GM12878 (cell line): ENCODE results near the gene CPO. TPM values are rescaled to one million over a fixed set of nuclear protein-coding genes. Genes with fewer than 3 reads are reported as not detected.

Experiments
- ATAC-seq: fragments of 200-7000 bp; cut with Tn5 transposase; 3 replicates; pipeline ENCODE4 v1.9.1; 2020; ENCODE audit warnings: mild to moderate bottlenecking, moderate library complexity
- BruUV-seq: library from RNA; stranded (reverse); fragments of 400-500 nt; replicated peaks from 2 replicates; lab custom pipeline; 2021; lab: Mats Ljungman, UMichigan
- CTCF ChIA-PET: fragments of 300-600 bp; sonication (Branson Sonifier 250); formaldehyde crosslinking; extraction: SDS; loops from one replicate; lab custom pipeline; 2021; ENCODE audit warnings: inconsistent platforms; lab: Yijun Ruan, JAX
- POLR2A ChIA-PET: fragments of 350-600 bp; formaldehyde crosslinking; extraction: SDS; loops from one replicate; lab custom pipeline; 2021; ENCODE audit warnings: inconsistent platforms; lab: Charles Lee
- RAD21 ChIA-PET: fragments of 300-600 bp; sonication (Branson Sonifier 250); formaldehyde crosslinking; loops from one replicate; lab custom pipeline; 2023; ENCODE audit warnings: antibody characterized with exemption; ENCODE audit not compliant: unreplicated experiment; lab: Charles Lee
- SMC1A ChIA-PET: fragments of 300-600 bp; sonication (Branson Sonifier 250); formaldehyde crosslinking; loops from one replicate; lab custom pipeline; 2023; ENCODE audit not compliant: unreplicated experiment, uncharacterized antibody; lab: Charles Lee
- DNase-seq: peaks from one replicate; pipeline ENCODE4 v3.0.0-alpha.2; 2011; ENCODE audit warnings: low read depth, low spot score
- FAIRE-seq: peaks from 3 replicates; lab custom pipeline; 2011; peaks lifted over from hg19 to GRCh38; lab: Jason Lieb, UNC
- H2AFZ ChIP-seq: 2 replicates; pipeline ENCODE4 v1.6.0; 2011; ENCODE audit warnings: low read depth, low read length, control low read depth; ENCODE audit not compliant: control insufficient read depth
- H3K27ac ChIP-seq: 2 replicates; pipeline ENCODE4 v1.5.1; 2011; ENCODE audit warnings: control low read depth; ENCODE audit not compliant: control insufficient read depth, insufficient read depth
- H3K27me3 ChIP-seq, 2 experiments: replicated peaks in 1 of 2; 2 replicates each; pipeline versions ENCODE4 v1.6.0 to v1.6.1; 2011; ENCODE audit warnings: low read length in 1 of 2; ENCODE audit not compliant: control insufficient read depth in 2 of 2, insufficient read depth in 2 of 2
- H3K36me3 ChIP-seq, 2 experiments: 2 replicates each; pipeline ENCODE4 v1.5.1; 2011; ENCODE audit warnings: low read length in 1 of 2; ENCODE audit not compliant: control insufficient read depth in 2 of 2, insufficient read depth in 2 of 2
- H3K4me1 ChIP-seq: 2 replicates; pipeline ENCODE4 v1.6.1; 2011; ENCODE audit warnings: mild to moderate bottlenecking, low read length, moderate library complexity, mixed read lengths; ENCODE audit not compliant: control insufficient read depth, insufficient read depth
- H3K4me2 ChIP-seq: 2 replicates; pipeline ENCODE4 v1.6.0; 2011; ENCODE audit warnings: control low read depth; ENCODE audit not compliant: control insufficient read depth, insufficient read depth
- H3K4me3 ChIP-seq: fragments of 200-600 bp; sonication (generic); 2 replicates; pipeline ENCODE4 v1.5.1; 2016
- H3K79me2 ChIP-seq: 2 replicates; pipeline ENCODE4 v1.6.0; 2011; ENCODE audit warnings: low read length; ENCODE audit not compliant: control insufficient read depth, insufficient read depth
- H3K9ac ChIP-seq: 2 replicates; pipeline ENCODE4 v1.8.0; 2011; ENCODE audit warnings: low read length, control low read depth, mixed read lengths; ENCODE audit not compliant: control insufficient read depth, insufficient read depth
- H3K9me3 ChIP-seq: replicated peaks from 3 replicates; pipeline ENCODE4 v1.5.1; 2011; ENCODE audit warnings: mild to moderate bottlenecking, low read length; ENCODE audit not compliant: control insufficient read depth, insufficient read depth
- H4K20me1 ChIP-seq: 2 replicates; pipeline ENCODE4 v1.6.0; 2011; ENCODE audit not compliant: control insufficient read depth, insufficient read depth
- POU2F2 ChIP-seq: IDR thresholded peaks from 3 replicates; pipeline ENCODE4 v1.6.1; 2011; ENCODE audit warnings: low read depth, mild to moderate bottlenecking, low read length, borderline replicate concordance
- RAD21 ChIP-seq: IDR thresholded peaks from 2 replicates; pipeline ENCODE4 v1.6.1; 2011; ENCODE audit warnings: mild to moderate bottlenecking, low read depth, low read length, moderate library complexity; ENCODE audit not compliant: insufficient read depth
- RUNX3 ChIP-seq: IDR thresholded peaks from 2 replicates; pipeline ENCODE4 v1.6.1; 2012; ENCODE audit warnings: low read length, inconsistent platforms
- SMC3 ChIP-seq: IDR thresholded peaks from 2 replicates; pipeline ENCODE4 v1.6.1; 2011; ENCODE audit warnings: low read length, improper control_type of control experiment, borderline replicate concordance
- YY1 ChIP-seq: IDR thresholded peaks from 2 replicates; pipeline ENCODE4 v1.6.1; 2011; ENCODE audit warnings: low read depth, mild to moderate bottlenecking, low read length
- WGBS: methylation state at CpG from one replicate; pipeline ENCODE4 v1.1.6; 2016; ENCODE audit warnings: low lambda C conversion rate; ENCODE audit not compliant: insufficient replicate concordance, insufficient coverage; ENCODE audit errors: missing lambda C conversion rate; 5-methylcytosine and 5-hydroxymethylcytosine counted together
- in situ Hi-C: fragments of 300-500 bp; cut with MboI; formaldehyde crosslinking; loops from 9 replicates; pipeline ENCODE4 v1.14.3; 2018; ENCODE audit warnings: mixed read lengths
- intact Hi-C: fragments of 100-400 bp; cut with micrococcal nuclease; formaldehyde crosslinking; loops from one replicate; pipeline ENCODE4 v1.14.2; 2022; ENCODE audit not compliant: unreplicated experiment
- polyA plus RNA-seq, 11 experiments: library from polyadenylated mRNA; depleted of rRNA in 4 of 11; unstranded in 6 of 11; stranded (reverse) in 5 of 11; fragments of >200 nt; fragmentation: Nextera tagmentation in 4 of 11; fragmentation: Illumina TruSeq in 1 of 11; extraction: Ambion mirVana in 4 of 11; extraction: Trizol in 1 of 11; gene quantifications; 1 replicate in 1 of 11; 2 replicates in 10 of 11; pipeline versions ENCODE4 v1.2.1 to v1.2.3, GENCODE V29; 2011 to 2016; ENCODE audit warnings: inconsistent platforms in 2 of 11, missing spikeins in 2 of 11, low read depth in 1 of 11
- total RNA-seq, 4 experiments: library from RNA; depleted of rRNA in 3 of 4; stranded (reverse); fragments of >200 nt in 3 of 4; fragmentation: Illumina TruSeq in 1 of 4; extraction: Trizol in 1 of 4; gene quantifications; 2 replicates each; pipeline versions ENCODE4 v1.2.1 to v1.2.3, GENCODE V29; 2013 to 2021
- TF ChIP-seq, protein P1 (sequence below), 3 experiments: IDR thresholded peaks in 2 of 3; conservative IDR thresholded peaks in 1 of 3; 2 replicates each; pipeline ENCODE4 v1.5.1; 2011; ENCODE audit warnings: low read depth in 3 of 3, low read length in 3 of 3, mild to moderate bottlenecking in 3 of 3, control low read depth in 2 of 3, moderate library complexity in 2 of 3, inconsistent platforms in 1 of 3, mixed read lengths in 1 of 3; ENCODE audit not compliant: control insufficient read depth in 2 of 3, insufficient read depth in 1 of 3; ENCODE audit errors: extremely low read depth in 1 of 3

CPO gene
- total and polyA plus RNA-seq, 10 of the 15 experiments (the other 5 are each of a cell fraction or from before 2014, with no cell fraction given): 0.13 to 0.14 TPM; not detected in 8

DNA sequence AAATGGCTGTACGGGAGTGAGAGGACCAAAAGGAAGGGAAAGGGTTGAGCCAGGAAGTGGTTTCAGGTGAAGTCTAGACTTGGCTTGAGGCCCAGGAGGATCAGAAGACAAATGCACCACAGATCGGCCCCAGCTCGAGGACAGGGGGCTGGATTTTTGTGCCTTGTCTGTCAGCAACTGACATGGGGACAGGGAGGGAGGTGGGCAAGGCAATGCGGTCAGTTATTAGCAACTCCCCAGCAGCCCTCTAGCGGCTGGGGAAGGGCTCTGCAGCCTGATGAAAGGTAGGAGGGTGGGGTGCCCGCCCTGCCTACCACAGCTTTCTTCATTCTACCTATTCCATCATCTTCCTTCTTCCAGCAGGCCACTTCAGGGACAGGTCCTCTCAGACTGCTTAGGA lies 50.0 kb downstream of the CPO start:
- CTCF ChIA-PET: interaction anchor here (1.0 to 5.1 kb wide), 7 partner anchors 10 to 483 kb away, joined by 3 to 28 read pairs (median 5); partner anchors contain the start of gene CPO
- ATAC-seq (peak; percentile 99), DNase-seq (no peak), FAIRE-seq (no peak)
- RAD21 ChIA-PET: interaction anchor here (0.6 to 1.5 kb wide), 4 partner anchors 11 to 427 kb away, joined by 3 to 5 read pairs (median 4); no protein-coding TSS in a partner anchor
- peak overlapping the region; percentile 19 for H2AFZ ChIP-seq
- no TSS peak for BruUV-seq
- no peaks in the 10 kb centered on the region for H3K79me2 ChIP-seq
- 11% methylated on average over 6 of the region's 6 CpGs for WGBS
- SMC1A ChIA-PET: interaction anchor here (0.6 to 1.4 kb wide), 6 partner anchors 17 to 189 kb away, joined by 3 to 4 read pairs (median 3); no protein-coding TSS in a partner anchor
- H3K36me3 ChIP-seq: no peaks in the 10 kb centered on the region
- POLR2A ChIA-PET: no interaction called here
- in situ Hi-C loops (loop anchor here (5.0 kb wide), 1 partner anchor 483 kb away; no protein-coding TSS in a partner anchor), intact Hi-C loops (loop anchor here (1.0 to 5.0 kb wide), 2 partner anchors 189 to 297 kb away; no protein-coding TSS in a partner anchor)
- no peak overlapping the region; the same call in 1 of the 2 replicates for H3K4me2 ChIP-seq
- no peaks in the 10 kb centered on the region for H3K27me3 ChIP-seq
- H3K9ac ChIP-seq: no peak overlapping the region
- no peak overlapping the region for H3K4me3 ChIP-seq
- no peaks in the 10 kb centered on the region for H3K4me1 ChIP-seq
- H3K27ac ChIP-seq: no peak overlapping the region
- no peaks in the 10 kb centered on the region; the same call in 2 of the 3 replicates for H3K9me3 ChIP-seq
- no peak for TF ChIP-seq POU2F2
- TF ChIP-seq RAD21: peak; percentile 53
- peak; percentile 73 for TF ChIP-seq RUNX3
- TF ChIP-seq, protein P1, sequence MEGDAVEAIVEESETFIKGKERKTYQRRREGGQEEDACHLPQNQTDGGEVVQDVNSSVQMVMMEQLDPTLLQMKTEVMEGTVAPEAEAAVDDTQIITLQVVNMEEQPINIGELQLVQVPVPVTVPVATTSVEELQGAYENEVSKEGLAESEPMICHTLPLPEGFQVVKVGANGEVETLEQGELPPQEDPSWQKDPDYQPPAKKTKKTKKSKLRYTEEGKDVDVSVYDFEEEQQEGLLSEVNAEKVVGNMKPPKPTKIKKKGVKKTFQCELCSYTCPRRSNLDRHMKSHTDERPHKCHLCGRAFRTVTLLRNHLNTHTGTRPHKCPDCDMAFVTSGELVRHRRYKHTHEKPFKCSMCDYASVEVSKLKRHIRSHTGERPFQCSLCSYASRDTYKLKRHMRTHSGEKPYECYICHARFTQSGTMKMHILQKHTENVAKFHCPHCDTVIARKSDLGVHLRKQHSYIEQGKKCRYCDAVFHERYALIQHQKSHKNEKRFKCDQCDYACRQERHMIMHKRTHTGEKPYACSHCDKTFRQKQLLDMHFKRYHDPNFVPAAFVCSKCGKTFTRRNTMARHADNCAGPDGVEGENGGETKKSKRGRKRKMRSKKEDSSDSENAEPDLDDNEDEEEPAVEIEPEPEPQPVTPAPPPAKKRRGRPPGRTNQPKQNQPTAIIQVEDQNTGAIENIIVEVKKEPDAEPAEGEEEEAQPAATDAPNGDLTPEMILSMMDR (IDR thresholded peaks at IDR 0.05 in 2 of 3, conservative IDR thresholded peaks at IDR 0.05 in 1 of 3; ENCODE audit: control insufficient read depth in 2 of 3, extremely low read depth in 1 of 3, insufficient read depth in 1 of 3, low read depth in 3 of 3, low read length in 3 of 3): peak; percentile 72 to 90 (median 86)
- peak; percentile 79 for TF ChIP-seq SMC3
- peak; percentile 46; the same call in 1 of the 2 replicates for TF ChIP-seq YY1
- H4K20me1 ChIP-seq: no peaks in the 10 kb centered on the region
